Peyer's patch (tissue), 4 donors: ENCODE measurements around the gene VPS26A. TPM values are rescaled to one million over a fixed set of nuclear protein-coding genes. Genes with fewer than 3 reads are reported as not detected.

Source experiments
- DNase-seq, 3 donors: peaks; one replicate each; pipeline ENCODE4 v3.0.0-alpha.2; 2017 to 2019
- H3K27ac ChIP-seq, 4 donors: fragments of 200-600 bp; sonication (generic); one replicate each; pipeline ENCODE4 v1.5.1; 2016 to 2019
- H3K27me3 ChIP-seq, 2 donors: fragments of 200-600 bp; sonication (generic); one replicate each; pipeline ENCODE4 v1.5.1; 2019
- H3K36me3 ChIP-seq, 3 donors: fragments of 200-600 bp; sonication (generic); one replicate each; pipeline ENCODE4 v1.5.1; 2016 to 2019
- H3K4me1 ChIP-seq, 4 donors: fragments of 200-600 bp; sonication (generic); one replicate each; pipeline ENCODE4 v1.5.1; 2016 to 2019
- H3K4me3 ChIP-seq, 4 donors: fragments of 200-600 bp; sonication (generic); 1 replicate in 3 of 4; 2 replicates in 1 of 4; pipeline ENCODE4 v1.5.1; 2016 to 2019; ENCODE audit warnings: mild to moderate bottlenecking in 1 of 4
- H3K9me3 ChIP-seq, 4 donors: fragments of 200-600 bp; sonication (generic); one replicate each; pipeline ENCODE4 v1.5.1; 2016 to 2019; ENCODE audit warnings: mild to moderate bottlenecking in 1 of 4
- POLR2A ChIP-seq, 2 donors: fragments of 450-650 bp; IDR thresholded peaks; one replicate each; pipeline ENCODE4 v1.5.1; 2017; ENCODE audit warnings: antibody characterized with exemption in 2 of 2, mild to moderate bottlenecking in 2 of 2, moderate library complexity in 2 of 2
- total RNA-seq, 4 donors: library from RNA; depleted of rRNA; stranded (reverse); fragments of >200 nt; gene quantifications; one replicate each; pipeline ENCODE4 v1.1.0, GENCODE V29; 2016
- TF ChIP-seq, protein P1 (sequence below), 6 experiments: fragments of 450-650 bp in 4 of 6; fragments of 200-600 bp in 2 of 6; sonication (generic) in 1 of 6; IDR thresholded peaks; one replicate each; pipeline ENCODE4 v1.5.1; 2017 to 2019; ENCODE audit warnings: antibody characterized with exemption in 6 of 6, mild to moderate bottlenecking in 3 of 6, moderate library complexity in 1 of 6

Gene VPS26A
- total RNA-seq, 4 donors from 2014 or later, result 18.1 to 71.0 (median 24.8) TPM

DNA sequence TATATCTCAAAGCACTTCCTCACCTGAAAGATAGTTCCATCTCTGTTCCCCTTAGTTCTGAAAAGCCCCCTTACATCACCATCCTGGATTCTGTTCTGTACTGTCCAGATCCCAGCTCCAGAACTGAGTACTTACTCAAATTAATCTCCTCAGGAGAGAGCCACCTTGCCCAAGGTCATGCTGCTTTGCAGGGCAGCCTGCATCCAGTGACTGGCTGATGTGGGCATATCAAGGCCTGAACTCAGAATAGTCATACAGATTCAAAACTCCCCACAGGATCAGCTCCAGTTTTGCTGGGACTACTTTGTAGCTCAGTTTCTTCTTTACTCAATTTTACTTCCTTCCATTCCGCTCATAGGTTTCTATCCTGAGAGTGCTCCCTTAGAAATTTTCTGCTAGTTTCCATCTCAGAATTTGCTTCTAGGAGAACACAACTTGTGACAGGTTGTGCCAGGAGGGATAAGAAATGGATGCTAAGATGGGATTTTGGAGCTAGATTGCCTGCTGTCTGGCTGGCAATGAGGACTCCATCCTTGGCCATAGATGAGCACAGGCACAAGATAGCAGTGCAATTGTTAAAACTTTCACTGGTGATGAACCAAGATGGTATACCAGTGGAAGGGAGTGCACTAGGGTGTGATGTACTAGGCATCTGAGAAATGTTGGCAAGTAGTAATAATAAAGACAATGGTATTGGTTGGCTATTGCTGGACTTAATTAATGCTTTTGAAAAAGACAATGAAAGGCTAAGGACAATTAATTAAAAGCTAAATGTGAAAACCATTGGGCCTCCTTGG is 18.8 kb upstream of the VPS26A start:
- Histone ChIP-seq H3K4me1 (no peaks in the 10 kb centered on the region), H3K27ac (no peak overlapping the region), H3K36me3 (no peaks in the 10 kb centered on the region), H3K4me3 (no peak overlapping the region), H3K27me3 (no peaks in the 10 kb centered on the region), H3K9me3 (no peaks in the 10 kb centered on the region)
- TF ChIP-seq POLR2A (IDR thresholded peaks at IDR 0.05), result no peak
- TF ChIP-seq, protein P1, sequence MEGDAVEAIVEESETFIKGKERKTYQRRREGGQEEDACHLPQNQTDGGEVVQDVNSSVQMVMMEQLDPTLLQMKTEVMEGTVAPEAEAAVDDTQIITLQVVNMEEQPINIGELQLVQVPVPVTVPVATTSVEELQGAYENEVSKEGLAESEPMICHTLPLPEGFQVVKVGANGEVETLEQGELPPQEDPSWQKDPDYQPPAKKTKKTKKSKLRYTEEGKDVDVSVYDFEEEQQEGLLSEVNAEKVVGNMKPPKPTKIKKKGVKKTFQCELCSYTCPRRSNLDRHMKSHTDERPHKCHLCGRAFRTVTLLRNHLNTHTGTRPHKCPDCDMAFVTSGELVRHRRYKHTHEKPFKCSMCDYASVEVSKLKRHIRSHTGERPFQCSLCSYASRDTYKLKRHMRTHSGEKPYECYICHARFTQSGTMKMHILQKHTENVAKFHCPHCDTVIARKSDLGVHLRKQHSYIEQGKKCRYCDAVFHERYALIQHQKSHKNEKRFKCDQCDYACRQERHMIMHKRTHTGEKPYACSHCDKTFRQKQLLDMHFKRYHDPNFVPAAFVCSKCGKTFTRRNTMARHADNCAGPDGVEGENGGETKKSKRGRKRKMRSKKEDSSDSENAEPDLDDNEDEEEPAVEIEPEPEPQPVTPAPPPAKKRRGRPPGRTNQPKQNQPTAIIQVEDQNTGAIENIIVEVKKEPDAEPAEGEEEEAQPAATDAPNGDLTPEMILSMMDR (IDR thresholded peaks at IDR 0.05), result no peak
- DNase-seq, result no peak

GRCh38 chr10:69107176-69107490 is 16.8 kb upstream of the VPS26A start:
- H3K27ac ChIP-seq, result no peak overlapping the region
- no peaks in the 10 kb centered on the region for H3K4me1 ChIP-seq
- no peak for TF ChIP-seq POLR2A (IDR thresholded peaks at IDR 0.05)
- DNase-seq, result no peak
- no peaks in the 10 kb centered on the region for H3K36me3 ChIP-seq
- H3K9me3 ChIP-seq, result no peaks in the 10 kb centered on the region
- H3K4me3 ChIP-seq, result no peak overlapping the region
- H3K27me3 ChIP-seq, result no peaks in the 10 kb centered on the region

- Histone ChIP-seq H3K4me3 (no peak overlapping the region), H3K9me3 (no peaks in the 10 kb centered on the region), H3K27me3 (no peaks in the 10 kb centered on the region), H3K4me1 (no peaks in the 10 kb centered on the region), H3K36me3 (no peaks in the 10 kb centered on the region), H3K27ac (no peak overlapping the region)
- TF ChIP-seq, protein P1 (IDR thresholded peaks at IDR 0.05), result no peak
- no peak for TF ChIP-seq POLR2A (IDR thresholded peaks at IDR 0.05)
- DNase-seq, result no peak
Measured at GRCh38 chr10:69107699-69108098, 16.3 kb upstream of the VPS26A start.

DNA sequence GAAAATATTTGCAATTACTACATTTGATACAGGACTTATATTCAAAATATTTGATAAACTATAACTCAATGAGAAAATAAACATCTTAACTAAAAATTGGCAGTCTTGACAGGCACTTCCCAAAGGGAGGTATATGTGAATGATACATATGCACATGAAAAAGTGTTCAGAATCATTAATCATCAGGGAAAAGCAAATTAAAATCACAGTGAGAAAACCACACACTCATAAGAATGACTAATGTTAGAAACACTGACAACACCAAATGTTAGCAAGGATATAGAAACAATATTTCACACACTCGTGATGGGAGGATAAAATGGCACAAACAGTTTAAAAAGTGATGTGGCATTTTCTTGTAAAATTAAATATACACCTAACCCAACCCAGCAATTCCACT is 4.1 kb upstream of the VPS26A start:
- Histone ChIP-seq H3K4me1 (peaks cover 0 to under 1% (median 0%) of the 10 kb centered on the region in 4 donors), H3K9me3 (no peaks in the 10 kb centered on the region), H3K36me3 (no peaks in the 10 kb centered on the region), H3K27me3 (no peaks in the 10 kb centered on the region), H3K27ac (no peak overlapping the region), H3K4me3 (no peak overlapping the region)
- no peak for DNase-seq
- TF ChIP-seq POLR2A (IDR thresholded peaks at IDR 0.05), result no peak
- TF ChIP-seq, protein P1 (IDR thresholded peaks at IDR 0.05), result no peak

DNA sequence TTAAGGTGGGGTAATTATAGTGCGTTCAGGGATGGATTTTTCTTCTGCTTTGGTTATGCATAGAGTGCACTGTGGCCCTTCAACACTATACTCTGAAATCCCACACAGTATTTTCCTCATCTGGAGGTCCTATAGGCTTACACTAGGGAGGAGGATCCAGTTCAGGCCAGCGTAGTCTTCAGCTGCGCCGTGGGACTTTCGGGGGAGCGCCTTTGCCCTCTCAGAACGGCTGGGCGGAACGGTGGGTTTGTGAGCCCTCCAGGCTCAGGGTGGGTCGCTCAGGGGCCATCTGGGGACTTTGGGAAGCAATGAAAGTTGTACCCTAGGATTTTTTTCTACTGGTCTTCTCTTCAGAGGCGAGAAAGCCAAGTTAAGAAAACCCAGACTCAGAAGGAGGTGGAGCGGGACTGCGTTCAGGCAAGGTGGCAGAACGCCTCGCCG is 652 bp upstream of the VPS26A start:
- no peaks in the 10 kb centered on the region for H3K36me3 ChIP-seq
- peak overlapping the region; percentile 92 to 99 (median 98) for H3K4me3 ChIP-seq
- DNase-seq, result no peak
- TF ChIP-seq, protein P1 (IDR thresholded peaks at IDR 0.05), result no peak
- no peak for TF ChIP-seq POLR2A (IDR thresholded peaks at IDR 0.05)
- no peaks in the 10 kb centered on the region for H3K27me3 ChIP-seq
- peaks cover 0 to 10% (median 4%) of the 10 kb centered on the region in 4 donors for H3K4me1 ChIP-seq
- no peaks in the 10 kb centered on the region for H3K9me3 ChIP-seq
- H3K27ac ChIP-seq, result peak overlapping the region; percentile 96 to 99 (median 98)

GRCh38 chr10:69124563-69125268 is 738 bp downstream of the VPS26A start:
- no peaks in the 10 kb centered on the region for H3K9me3 ChIP-seq
- peaks cover 0 to 10% (median 4%) of the 10 kb centered on the region in 4 donors for H3K4me1 ChIP-seq
- peak; percentile 57 to 81 (median 61) for DNase-seq
- no peaks in the 10 kb centered on the region for H3K27me3 ChIP-seq
- TF ChIP-seq, protein P1 (IDR thresholded peaks at IDR 0.05), result no peak
- TF ChIP-seq POLR2A (IDR thresholded peaks at IDR 0.05), result no peak
- peak overlapping the region; percentile 96 to 99 (median 98) for H3K27ac ChIP-seq
- H3K36me3 ChIP-seq, result no peaks in the 10 kb centered on the region
- H3K4me3 ChIP-seq, result peak overlapping the region; percentile 92 to 99 (median 98)
